PC-9 (cell line): ENCODE data around the gene IRF5.

Source experiments
- EZH2 ChIP-seq: fragments of 200-600 bp; sonication (generic); IDR thresholded peaks from 2 replicates; pipeline ENCODE4 v1.8.0; 2017; ENCODE audit warnings: antibody characterized with exemption, low read depth
- TF ChIP-seq, protein P1 (sequence below): fragments of 200-600 bp; sonication (generic); conservative IDR thresholded peaks from 2 replicates; pipeline ENCODE4 v1.6.1; 2017; ENCODE audit warnings: mixed run types, antibody characterized with exemption, mild to moderate bottlenecking, moderate library complexity

DNA sequence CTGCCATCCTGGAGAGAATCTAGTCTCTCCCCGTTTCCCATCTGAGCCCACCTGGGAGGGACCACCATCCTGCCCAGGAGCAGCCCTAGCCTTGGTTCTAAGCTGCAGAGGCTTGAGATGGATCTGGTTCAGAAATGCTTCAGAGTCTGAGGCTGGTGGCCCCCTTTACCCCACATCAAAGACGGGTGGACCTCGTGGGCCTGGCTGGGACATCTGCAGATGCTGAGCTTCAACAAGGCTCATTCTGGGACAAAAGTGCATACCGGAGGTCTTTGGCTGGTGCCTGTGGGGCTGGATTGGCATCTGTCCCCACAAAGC is 4.9 kb upstream of the IRF5 start:
- TF ChIP-seq, protein P1, sequence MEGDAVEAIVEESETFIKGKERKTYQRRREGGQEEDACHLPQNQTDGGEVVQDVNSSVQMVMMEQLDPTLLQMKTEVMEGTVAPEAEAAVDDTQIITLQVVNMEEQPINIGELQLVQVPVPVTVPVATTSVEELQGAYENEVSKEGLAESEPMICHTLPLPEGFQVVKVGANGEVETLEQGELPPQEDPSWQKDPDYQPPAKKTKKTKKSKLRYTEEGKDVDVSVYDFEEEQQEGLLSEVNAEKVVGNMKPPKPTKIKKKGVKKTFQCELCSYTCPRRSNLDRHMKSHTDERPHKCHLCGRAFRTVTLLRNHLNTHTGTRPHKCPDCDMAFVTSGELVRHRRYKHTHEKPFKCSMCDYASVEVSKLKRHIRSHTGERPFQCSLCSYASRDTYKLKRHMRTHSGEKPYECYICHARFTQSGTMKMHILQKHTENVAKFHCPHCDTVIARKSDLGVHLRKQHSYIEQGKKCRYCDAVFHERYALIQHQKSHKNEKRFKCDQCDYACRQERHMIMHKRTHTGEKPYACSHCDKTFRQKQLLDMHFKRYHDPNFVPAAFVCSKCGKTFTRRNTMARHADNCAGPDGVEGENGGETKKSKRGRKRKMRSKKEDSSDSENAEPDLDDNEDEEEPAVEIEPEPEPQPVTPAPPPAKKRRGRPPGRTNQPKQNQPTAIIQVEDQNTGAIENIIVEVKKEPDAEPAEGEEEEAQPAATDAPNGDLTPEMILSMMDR, result no peak
- TF ChIP-seq EZH2, result no peak
